Stimulated activated CD4-positive, alpha-beta T cell treated with anti-CD3 and anti-CD28 coated beads, Interleukin-2, amount 100 ng/mL, for 48 hours (primary cell): Measurements from ENCODE around the gene OSBPL8.

Experiments
- DNase-seq, 2 donors: peaks; one replicate each; pipeline ENCODE4 v3.0.0-alpha.2; 2020

OSBPL8 gene

GRCh38 chr12:76462668-76463224 lies 96.8 kb downstream of the OSBPL8 start:
- DNase-seq: no peak

- DNase-seq: no peak
These were observed 98.8 kb downstream of the OSBPL8 start for GRCh38 chr12:76460807-76461206.

DNA sequence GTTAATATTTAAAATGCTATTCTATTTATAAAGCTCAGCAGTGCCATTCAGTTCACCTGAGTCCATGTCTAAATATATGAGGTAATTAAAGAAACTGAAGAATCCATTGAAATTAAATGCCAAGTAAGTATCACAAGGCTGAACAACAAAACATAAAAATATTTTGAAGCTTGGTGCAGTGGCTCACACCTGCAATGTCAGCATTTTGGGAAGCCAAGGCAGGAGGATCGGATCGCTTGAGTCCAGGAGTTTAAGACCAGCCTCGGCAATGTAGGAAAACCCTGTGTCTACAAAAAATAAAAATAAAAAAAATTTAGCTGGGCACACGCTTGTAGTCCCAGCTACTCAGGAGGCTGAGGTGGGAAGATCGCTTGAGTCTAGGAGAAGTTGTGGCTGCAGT lies 101.8 kb downstream of the OSBPL8 start:
- no peak for DNase-seq

- DNase-seq: no peak
These were observed 102.6 kb downstream of the OSBPL8 start for GRCh38 chr12:76457010-76457409.

GRCh38 chr12:76455582-76456345 lies 103.8 kb downstream of the OSBPL8 start:
- DNase-seq: no peak

DNA sequence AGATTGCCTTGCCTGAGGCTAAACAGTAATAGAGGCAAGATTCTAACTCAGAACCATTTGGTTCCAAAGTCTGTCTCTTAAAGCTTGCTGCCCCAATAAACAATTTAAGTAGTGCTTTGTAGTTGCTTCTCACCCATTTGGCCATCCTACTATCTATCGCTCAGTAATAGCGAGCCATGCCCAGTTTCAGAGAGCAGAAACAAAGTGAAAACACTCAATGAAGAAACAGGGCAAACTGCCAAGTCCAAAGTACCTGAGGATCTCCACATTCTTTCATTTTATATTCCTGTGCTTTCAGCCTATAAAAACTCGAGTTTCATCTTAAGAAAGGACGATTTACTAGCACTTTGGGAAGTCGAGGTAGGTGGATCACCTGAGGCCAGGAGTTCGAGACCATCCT lies 108.0 kb downstream of the OSBPL8 start:
- no peak for DNase-seq

GRCh38 chr12:76450690-76451089 lies 108.9 kb downstream of the OSBPL8 start:
- no peak for DNase-seq

- DNase-seq: no peak
These were observed 109.6 kb downstream of the OSBPL8 start for GRCh38 chr12:76449993-76450392.

GRCh38 chr12:76449583-76449982 lies 110.0 kb downstream of the OSBPL8 start:
- DNase-seq: no peak

GRCh38 chr12:76449016-76449415 lies 110.6 kb downstream of the OSBPL8 start:
- DNase-seq: no peak

- DNase-seq: no peak
These were observed 113.5 kb downstream of the OSBPL8 start for GRCh38 chr12:76446090-76446489.

DNA sequence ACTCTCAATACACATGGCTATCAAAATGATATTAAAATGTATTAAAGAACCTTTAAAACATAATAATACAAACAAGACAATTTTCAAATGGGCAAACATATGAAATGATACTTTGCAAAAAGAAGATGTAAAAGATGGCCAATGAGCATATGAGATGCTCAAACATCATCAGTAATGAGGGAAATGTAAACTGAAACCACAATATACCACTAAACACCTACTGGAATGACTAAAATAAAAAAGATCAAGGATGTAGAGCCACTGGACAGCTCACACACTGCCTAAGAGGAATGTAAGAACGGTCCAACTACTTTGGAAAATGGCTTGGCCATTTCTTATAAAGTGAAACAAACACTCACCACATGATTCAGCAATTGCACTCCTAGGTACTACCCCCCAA lies 114.1 kb downstream of the OSBPL8 start:
- DNase-seq: no peak

DNA sequence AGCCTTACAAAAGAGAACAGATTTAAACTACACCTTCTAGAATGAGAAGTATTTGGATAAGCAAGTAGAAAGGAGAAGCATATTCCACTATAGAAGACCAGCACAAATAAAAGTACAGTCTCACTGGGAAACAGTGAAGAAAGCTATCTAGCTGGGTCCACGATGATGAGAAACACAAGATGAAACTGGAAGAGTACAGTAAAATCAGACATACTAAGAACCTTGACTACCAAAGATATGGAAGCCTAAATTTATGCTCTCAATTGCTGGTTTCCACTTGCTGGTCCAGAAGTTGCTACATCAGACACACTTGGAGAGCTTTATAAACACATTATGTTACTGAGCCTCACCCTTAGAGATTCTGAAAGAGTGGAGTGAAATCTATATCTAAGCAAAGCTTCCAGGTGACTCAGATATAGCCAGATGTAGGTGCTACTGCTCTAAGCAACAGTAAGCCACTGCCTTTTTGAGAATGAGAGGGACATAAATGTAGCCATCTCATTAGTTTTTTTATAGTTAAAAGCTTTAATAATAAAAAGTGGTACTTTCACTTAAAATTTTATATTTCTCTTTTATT lies 115.1 kb downstream of the OSBPL8 start:
- no peak for DNase-seq

- DNase-seq: no peak
These were observed 118.6 kb downstream of the OSBPL8 start for GRCh38 chr12:76441016-76441415.

GRCh38 chr12:76432733-76433132 lies 126.8 kb downstream of the OSBPL8 start:
- no peak for DNase-seq

DNA sequence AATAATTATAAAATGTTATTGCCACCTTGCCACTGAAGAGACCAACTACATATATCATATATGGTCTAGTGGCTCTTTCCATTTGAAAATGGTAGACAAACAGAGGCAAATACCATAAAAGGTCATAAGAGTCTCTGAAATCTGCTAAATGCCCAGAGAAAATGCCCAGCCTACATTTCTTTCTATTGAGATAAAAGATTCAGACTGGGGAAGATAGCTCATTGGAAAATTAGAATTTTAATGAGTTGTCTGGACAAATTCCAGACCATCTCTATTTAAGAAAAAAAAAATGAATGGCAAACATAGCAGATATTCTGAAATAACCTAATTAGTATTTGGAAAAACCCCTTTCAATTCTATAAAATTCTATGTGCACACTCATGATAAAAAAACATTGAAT lies 131.5 kb downstream of the OSBPL8 start:
- DNase-seq: no peak

GRCh38 chr12:76426160-76426559 lies 133.4 kb downstream of the OSBPL8 start:
- DNase-seq: no peak

GRCh38 chr12:76424941-76425340 lies 134.6 kb downstream of the OSBPL8 start:
- no peak for DNase-seq

DNA sequence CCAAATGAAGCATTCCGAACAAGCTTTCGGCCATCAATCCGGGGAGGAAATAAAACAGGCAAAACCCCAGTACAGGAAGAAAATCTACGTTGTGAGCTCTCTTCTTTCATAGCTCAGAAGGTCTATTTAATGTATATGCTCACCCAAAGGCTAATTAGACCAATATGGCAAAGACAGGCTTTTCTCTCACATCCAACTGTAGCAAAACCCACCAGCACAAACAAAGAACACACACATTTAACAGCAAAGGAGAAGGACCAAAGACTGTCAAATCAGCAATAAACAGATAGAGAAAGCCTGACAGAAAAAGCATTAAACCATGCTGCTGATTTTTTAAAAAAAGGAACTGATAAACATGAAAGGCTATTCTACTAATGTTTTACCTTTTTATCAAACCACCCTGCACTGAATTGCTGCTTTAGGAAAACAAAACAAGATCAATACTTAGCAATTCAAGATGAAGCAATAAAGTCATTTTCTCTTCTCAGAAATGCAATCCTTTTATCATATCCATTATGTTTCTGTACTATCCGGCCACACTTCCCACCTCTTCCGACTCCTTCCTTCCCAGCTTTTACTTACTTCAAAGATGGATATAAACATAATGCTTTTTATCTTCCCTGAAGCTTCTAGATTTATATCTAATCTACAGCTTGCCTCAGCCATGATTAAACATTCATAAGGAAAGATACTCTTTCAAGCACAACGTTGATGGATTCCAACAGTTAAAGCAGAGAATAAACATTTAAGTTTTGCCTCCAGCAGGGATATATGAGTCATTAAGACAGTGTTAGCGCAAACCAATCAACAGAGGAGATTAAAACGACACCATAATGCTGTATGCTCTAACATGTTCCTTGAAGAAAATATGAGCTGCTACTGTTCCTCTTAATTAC lies 136.8 kb downstream of the OSBPL8 start:
- no peak for DNase-seq

GRCh38 chr12:76422154-76422542 lies 137.4 kb downstream of the OSBPL8 start:
- no peak for DNase-seq

GRCh38 chr12:76421046-76421445 lies 138.5 kb downstream of the OSBPL8 start:
- no peak for DNase-seq

DNA sequence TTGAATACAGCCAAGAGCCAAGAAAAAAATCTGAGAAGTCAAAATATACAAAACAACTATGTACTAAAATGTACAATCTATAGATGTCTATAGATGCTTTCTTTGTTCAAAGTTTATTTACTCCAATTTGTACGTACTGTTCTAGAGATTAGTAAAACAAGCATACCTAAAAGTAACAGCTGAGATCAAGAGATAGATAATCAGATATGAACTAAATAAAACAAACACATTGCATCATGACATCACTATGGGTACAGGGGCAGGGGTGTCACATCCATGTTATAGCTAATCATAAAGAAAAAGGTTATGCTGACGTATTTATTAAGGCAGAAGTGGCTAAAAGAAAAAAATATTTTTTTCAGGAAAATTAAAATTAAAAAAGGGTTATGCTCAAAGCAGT lies 139.3 kb downstream of the OSBPL8 start:
- DNase-seq: no peak

DNA sequence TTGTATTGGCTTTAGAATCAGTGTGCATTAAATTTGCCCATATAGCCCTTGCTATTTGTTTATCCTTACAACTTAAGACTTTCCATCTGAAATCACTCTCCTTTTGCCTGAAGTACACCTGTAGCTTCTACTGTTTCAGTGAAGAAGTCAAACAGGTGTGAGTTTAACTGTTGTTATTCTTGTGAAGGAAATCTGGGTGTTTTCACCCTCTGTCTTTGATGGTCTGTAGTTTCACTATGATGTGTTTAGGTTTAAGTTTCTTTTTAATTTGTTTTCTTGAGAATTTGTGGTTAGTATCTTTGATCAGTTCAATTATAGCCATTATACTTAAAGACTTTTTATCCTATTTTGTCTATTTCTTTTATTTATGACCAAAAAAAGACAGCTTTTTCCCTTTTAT lies 142.5 kb downstream of the OSBPL8 start:
- no peak for DNase-seq

- no peak for DNase-seq
These were observed 146.4 kb downstream of the OSBPL8 start for GRCh38 chr12:76413121-76413520.
